ENCODE results near the gene SMOC1. TPM values are rescaled to one million over a fixed set of nuclear protein-coding genes. Genes with fewer than 3 reads are reported as not detected.

The SMOC1 gene
- total RNA-seq, 1 experiment from 2014 or later, result 0.68 TPM

DNA sequence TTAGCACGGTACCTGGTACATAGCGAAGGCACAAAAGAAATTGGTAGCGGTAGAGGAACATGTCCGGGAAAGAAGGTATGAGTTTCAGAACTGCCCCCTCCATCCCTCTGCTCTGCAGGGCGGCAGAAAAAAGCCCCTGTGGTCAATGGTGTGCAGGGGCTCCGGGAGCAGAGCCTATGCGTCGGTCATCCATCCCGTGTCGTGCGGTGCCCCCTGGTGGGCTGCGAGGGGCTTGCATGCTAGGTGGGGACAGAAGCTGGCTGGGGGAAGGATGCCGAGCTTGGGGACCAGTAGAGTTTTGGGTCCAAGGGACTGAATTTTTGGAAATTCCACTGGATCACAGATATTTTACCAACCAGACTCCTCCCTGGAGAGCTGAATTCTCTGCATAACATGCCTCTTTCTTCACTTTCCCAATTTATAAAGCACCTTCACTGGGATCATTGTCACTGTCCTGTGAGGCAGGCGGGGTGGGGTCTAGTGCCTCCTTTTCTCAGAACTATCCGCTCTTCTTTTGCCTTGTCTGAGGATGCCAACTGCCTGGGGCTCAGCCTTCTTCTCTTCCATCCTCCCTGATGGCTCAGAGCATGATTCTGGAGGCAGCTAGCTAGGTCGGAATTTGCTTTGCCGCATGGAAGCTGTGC lies 148.7 kb downstream of the SMOC1 start:
- Histone ChIP-seq H3K18ac (ENCODE audit: insufficient read length, low read depth, low read length) (no peak overlapping the region), H3K27me3 (ENCODE audit: insufficient read depth, low read length) (no peaks in the 10 kb centered on the region), H3K27ac (ENCODE audit: insufficient read length, low read depth, low read length) (no peak overlapping the region), H2BK12ac (ENCODE audit: insufficient read length, low read depth, low read length) (no peak overlapping the region), H2BK5ac (ENCODE audit: insufficient read length, low read length) (no peak overlapping the region), H4K20me1 (ENCODE audit: control insufficient read depth, insufficient read depth, insufficient read length) (no peaks in the 10 kb centered on the region), H3K23me2 (ENCODE audit: insufficient read length, low read depth, low read length, poor library complexity, severe bottlenecking) (no peaks in the 10 kb centered on the region), H3K56ac (ENCODE audit: insufficient read length, low read depth, low read length) (no peak overlapping the region), H2BK20ac (ENCODE audit: low read depth, low read length, poor library complexity, severe bottlenecking) (no peak overlapping the region), H3K14ac (ENCODE audit: insufficient read depth, low read length) (no peak overlapping the region), H3K23ac (ENCODE audit: insufficient read length, low read depth, low read length) (no peak overlapping the region), H3K79me1 (ENCODE audit: insufficient read depth, low read depth, low read length, poor library complexity, severe bottlenecking) (no peaks in the 10 kb centered on the region), H4K91ac (ENCODE audit: insufficient read length, low read depth, low read length) (no peak overlapping the region), H2AFZ (ENCODE audit: low read length) (no peak overlapping the region), H3K9me3 (ENCODE audit: control insufficient read depth, low read depth, low read length) (no peaks in the 10 kb centered on the region), H3K4me2 (ENCODE audit: insufficient read depth, insufficient read length, low read length) (no peak overlapping the region), H2BK15ac (ENCODE audit: low read depth, low read length) (no peak overlapping the region), H2BK120ac (ENCODE audit: low read depth, low read length, poor library complexity, severe bottlenecking) (no peak overlapping the region), H3T11ph (ENCODE audit: low read length) (no peak overlapping the region), H3K9ac (ENCODE audit: extremely low read depth, insufficient read length, low read length) (no peak overlapping the region), H3K4me1 (ENCODE audit: insufficient read depth, low read length) (no peaks in the 10 kb centered on the region; the same call in 1 of the 2 replicates), H3K4ac (ENCODE audit: low read depth, low read length) (no peak overlapping the region), H4K5ac (ENCODE audit: insufficient read length, low read depth, low read length) (no peak overlapping the region), H3K79me2 (ENCODE audit: insufficient read depth, low read length) (no peaks in the 10 kb centered on the region), H4K8ac (replicated peaks; ENCODE audit: insufficient read length, low read depth, low read length) (no peak overlapping the region), H2AK5ac (ENCODE audit: insufficient read length, low read length) (no peak overlapping the region)
- Mint-ChIP-seq H3K4me3 (no peak overlapping the region), H3K9me3 (no peaks in the 10 kb centered on the region), H3K4me1 (peaks cover 13 to 16% of the 10 kb centered on the region in 2 experiments), H3K36me3 (ENCODE audit: insufficient read depth in 1 of 3, low read depth in 3 of 3) (no peaks in the 10 kb centered on the region), H3K27me3 (ENCODE audit: low read depth) (no peaks in the 10 kb centered on the region), H3K27ac (peak overlapping the region in 1 of 3 experiments; percentile 4; a peak in 1 of 7 replicates)
- no CpG with 5 or more reads among the region's 17 CpGs for WGBS (ENCODE audit: extremely low coverage, insufficient read length, low lambda C conversion rate)
- DNase-seq, result peak; percentile 82
- TF ChIP-seq, protein P1, sequence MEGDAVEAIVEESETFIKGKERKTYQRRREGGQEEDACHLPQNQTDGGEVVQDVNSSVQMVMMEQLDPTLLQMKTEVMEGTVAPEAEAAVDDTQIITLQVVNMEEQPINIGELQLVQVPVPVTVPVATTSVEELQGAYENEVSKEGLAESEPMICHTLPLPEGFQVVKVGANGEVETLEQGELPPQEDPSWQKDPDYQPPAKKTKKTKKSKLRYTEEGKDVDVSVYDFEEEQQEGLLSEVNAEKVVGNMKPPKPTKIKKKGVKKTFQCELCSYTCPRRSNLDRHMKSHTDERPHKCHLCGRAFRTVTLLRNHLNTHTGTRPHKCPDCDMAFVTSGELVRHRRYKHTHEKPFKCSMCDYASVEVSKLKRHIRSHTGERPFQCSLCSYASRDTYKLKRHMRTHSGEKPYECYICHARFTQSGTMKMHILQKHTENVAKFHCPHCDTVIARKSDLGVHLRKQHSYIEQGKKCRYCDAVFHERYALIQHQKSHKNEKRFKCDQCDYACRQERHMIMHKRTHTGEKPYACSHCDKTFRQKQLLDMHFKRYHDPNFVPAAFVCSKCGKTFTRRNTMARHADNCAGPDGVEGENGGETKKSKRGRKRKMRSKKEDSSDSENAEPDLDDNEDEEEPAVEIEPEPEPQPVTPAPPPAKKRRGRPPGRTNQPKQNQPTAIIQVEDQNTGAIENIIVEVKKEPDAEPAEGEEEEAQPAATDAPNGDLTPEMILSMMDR (conservative IDR thresholded peaks at IDR 0.05), result peak; percentile 97

Data from H9 (cell line).